COLO668 (cell line): ENCODE measurements around the gene ABI3BP.
A peak's percentile ranks its signal among the peaks of the same experiment; 100 is the strongest.

Experiments used
- DNase-seq: peaks from one replicate; lab custom pipeline; 2025; ENCODE audit not compliant: unreplicated experiment; lab: John Stamatoyannopoulos, UW

The ABI3BP gene

DNA sequence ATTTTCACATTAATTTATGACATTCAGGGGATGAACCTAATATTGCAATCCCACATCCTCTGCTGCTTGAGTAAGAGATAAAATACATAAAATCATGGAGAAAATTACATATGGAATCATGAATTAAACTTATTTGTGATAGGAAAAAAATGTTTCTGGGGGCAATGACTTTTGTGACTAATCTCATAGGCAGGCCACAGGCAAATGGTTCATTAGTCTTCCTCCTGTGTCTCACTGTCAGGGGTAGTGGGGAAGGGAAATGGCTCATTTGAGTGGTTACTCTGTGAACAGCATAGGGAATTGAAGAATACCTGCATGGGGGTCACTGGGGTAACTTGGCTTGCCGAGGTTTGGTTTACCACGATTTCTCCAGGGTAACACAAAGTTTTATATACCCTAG lies 211.9 kb downstream of the ABI3BP start:
- no peak for DNase-seq

DNA sequence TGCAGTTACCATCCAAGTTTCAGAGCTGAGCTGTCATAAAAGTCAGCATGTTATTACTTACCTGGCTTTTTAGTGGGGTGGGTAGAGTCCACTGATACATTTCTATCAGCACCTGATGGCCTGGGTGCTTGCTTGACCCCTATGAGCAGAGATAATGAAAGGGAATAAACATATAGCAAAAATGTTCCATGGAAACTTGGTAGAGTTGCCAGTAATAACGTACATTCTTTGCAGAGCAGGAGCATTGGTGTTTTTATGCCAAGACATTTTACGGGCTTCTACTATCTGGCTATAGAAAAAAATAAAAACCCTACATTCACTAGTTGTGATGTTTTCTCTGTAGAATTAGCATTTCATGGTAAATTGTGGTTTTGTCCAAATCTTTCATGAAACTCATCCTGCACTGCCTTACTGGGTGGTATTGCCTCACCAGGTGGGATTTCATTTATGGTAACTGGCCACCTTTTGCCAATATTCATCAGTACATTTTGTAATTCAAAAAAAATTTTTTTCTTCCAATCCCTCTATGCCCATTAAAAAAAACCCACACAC lies 213.1 kb downstream of the ABI3BP start:
- no peak for DNase-seq

DNA sequence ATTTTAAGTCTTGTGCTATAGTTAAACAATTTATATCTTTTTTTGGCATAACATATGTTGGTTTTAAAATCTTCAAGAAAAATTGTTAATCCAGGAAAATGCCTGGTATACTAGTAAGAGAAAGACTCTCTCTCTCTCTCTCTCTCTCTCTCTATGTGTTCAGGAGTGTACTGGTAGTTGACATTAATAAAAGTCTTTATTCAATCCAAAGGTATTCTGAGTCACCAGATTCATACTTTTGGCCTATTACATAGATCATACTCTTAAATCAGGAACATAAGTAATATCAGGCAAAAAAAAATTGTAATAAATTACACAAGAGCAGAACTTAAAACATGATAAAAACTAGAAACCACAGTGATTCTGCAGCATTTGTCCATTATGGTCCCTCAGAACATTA lies 213.7 kb downstream of the ABI3BP start:
- DNase-seq = no peak

DNA sequence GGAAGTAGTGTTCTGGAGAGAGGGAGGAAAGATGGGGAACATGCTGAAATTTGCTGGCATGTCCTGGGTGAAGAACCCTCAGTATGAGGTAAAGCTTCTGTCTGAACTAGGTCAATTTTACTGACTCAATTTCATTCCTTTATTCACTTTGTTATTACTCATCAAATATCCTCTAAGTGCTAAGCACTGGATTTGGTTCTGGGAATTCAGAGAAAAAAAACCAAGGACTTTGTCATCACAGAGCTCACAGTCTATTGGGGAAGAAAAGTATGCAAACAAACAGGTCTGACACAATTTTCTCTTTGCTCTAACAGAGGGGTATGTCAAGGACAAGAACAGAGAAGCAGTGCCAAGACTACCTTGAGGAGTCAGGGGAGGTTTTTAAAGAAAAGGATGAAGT lies 215.9 kb downstream of the ABI3BP start:
- no peak for DNase-seq

DNA sequence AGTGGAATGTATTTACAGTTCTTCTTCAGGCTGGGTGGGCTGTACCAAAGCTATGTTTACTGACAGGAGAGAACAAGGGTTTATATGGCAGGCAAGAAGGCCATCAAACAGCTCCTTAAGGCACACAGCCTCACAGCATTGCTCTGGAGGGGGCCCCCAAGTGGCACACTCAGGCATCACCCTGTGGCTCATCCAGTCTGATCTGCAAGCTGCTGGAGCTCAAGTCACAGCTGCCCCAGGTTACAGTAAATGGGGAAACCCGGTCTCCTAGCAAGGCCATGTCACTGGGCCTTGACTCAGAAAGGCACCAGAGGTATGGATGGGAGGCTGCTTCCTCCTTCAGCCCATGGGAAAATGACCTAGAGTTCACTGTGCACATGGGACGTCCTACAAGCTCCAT lies 216.5 kb downstream of the ABI3BP start:
- no peak for DNase-seq

DNA sequence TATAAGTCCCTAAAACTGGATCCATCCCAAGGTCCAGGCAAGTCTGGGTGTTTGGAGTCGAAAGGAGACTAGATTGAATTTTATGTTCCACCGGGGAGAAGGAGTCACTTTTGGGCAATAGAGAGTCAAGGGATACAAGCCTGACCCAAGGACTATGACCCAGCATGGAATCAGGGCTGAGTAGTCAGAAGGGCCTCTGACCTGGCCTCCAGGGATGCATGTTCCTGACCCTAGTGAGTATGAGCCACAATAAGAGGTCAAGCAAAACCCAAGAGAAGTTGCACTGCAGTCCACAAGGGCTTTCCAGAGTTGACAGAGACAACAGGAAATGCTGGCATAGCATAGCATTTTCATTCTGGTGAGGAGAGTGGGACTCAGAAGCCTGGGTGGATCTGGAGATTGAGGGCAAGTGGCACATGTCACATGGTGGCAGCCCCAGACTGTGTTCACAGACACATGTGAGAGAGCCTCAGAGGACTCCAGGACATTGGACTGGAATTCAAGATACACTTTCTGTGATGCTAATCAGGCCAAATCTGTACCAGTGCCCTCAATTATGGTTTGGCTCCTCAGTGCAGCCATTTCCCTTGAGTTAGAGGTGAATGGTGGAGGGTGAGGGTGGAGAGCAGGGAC lies 217.0 kb downstream of the ABI3BP start:
- DNase-seq = no peak

DNA sequence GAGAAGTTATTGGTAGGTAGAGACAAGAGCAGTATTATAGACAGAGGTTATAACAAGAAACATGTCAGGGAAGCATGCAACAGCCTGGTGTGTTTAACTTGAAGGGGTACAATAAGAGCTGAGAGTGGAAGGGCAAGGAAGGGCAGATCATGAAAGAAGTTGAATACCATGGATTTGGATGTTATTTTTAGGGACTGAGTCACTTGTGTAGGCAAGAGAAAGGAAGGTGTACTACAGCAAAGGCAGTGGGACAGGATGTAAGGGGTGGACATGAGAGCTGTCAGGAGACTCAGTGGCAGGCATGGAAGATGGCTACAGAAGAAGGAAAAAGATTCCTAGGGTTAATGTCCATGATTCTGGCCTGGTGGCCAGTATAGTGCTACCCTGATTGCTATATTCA lies 217.6 kb downstream of the ABI3BP start:
- no peak for DNase-seq

DNA sequence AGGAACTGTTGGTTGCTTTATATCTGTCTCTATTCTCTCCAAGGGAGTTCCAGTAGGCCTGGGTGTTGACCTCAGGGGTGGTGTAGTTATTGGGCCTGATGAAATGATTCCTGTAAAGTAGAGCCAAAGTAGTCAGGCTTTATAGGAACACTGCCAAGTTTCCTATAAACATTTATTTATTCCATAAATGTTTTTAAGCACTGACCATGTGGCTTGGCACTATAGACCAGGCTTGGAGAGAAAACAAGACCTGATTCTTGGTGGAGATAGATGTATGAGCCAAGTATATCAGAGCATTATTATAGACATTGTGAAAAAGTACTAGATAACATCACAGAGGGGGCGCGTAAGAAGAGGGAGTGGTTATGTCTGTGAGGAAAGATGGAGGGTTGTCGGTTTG lies 218.0 kb downstream of the ABI3BP start:
- DNase-seq = no peak

DNA sequence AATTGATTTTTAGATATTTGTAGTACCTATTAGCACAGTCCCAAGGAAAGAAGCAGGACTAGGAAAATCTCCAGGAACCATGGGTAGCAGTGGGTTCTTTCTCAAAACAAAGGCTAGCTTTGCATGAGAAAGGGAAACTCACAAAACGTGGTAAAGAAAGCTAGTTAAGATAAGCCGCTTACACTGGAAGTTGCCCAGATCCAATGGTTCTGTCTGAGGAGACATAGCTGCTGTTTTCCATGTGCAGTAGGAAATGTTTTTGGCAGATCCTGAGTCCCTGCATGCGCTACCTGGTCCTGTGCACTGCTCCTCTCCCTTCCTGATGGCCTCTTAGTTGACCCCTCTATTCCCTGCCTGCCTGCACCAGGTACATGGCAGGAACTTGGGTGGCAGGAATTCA lies 223.5 kb downstream of the ABI3BP start:
- no peak for DNase-seq

DNA sequence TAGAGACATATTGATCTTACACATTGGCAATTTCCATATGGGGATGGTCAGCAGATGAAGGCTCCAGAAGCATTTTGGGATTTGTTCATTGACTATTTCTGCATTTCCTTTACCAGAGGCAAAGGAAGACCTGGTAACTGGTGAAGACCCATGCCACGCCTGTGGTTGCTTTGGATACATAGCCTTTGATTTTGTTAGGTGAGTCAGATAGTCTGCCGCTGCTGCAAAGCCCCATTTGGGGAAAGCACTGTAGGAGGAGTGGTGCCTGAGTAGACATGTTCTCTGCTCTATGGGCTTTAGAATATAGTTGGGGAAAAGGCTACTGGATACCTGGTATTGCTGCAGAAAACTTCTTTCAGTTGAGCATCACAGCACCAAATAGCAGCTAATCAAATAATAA lies 227.2 kb downstream of the ABI3BP start:
- DNase-seq = no peak

DNA sequence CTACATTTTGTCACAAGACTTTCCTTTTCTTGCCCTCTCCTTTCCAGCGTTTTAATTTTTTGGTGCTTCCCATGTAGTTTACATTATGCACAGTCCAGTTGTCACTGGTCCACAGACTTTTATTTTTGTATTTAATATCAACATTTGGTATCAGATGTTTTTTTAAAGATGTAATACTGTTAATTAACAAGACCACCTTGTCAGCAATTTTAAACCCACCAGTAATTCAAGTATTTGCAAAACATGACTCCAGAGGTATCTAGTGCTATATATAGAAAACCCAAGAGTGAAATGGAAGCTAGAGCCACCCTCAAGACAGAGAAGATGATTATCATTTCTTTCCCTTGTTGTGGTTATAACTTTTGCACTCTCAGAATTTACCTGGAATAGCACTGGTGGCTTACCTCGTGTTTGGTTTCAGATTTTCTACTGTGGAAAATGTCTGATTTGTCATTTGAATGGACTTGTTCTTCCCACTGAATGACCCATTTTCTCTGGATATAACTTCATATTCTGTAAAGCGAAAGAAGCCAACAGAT lies 227.7 kb downstream of the ABI3BP start:
- no peak for DNase-seq

DNA sequence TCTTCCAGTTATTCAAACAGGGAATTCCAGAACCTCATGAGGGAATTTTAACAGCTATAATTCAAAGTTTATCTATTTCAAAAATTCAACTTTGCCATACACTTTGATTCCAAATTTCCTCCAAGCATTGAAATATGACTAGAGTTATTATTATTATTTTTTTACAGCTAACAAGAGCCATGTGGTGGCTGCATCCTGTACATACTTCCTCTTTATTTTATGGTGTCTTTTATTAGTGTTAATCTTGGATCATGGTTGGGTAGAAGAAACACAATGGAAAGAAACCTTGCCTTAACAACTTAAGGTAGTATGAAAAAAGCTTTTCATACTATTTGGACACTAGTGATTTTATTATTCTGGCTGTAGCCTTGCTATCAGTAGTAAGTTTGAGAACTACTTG lies 231.3 kb downstream of the ABI3BP start:
- no peak for DNase-seq

DNA sequence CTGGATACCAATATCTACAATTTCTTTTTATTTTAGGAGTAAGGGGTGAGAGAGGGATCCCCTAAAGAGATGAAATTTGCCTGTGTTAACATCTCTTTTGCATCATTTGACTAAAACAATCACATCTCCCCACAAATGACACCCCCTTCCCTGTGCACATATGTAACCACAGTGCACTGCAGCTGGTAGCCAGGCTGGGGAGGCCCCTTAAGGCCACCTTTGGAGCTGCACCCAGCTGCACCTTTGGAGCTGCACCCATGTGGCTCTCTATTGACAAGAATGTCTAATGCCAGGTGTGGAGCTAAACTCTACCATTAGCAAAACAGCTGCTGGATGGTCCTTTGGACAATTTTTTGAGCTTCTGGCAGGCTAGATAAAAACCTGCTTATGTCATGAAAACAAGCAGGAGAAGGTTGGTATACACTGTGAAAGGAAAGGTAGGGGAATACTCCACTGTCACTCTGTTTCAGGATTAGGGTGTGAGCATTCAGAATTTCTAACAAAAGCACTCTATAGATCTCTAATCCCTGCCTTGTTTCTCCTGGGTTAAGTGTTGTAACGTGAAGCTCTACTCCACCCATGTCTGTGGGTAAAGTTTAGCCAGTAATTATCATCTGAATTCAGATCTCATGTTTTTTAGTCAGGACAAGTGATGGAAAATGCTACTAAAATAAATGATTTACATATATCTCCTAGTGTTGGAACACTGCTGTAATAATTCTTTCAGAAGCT lies 231.8 kb downstream of the ABI3BP start:
- peak; percentile 22 for DNase-seq

DNA sequence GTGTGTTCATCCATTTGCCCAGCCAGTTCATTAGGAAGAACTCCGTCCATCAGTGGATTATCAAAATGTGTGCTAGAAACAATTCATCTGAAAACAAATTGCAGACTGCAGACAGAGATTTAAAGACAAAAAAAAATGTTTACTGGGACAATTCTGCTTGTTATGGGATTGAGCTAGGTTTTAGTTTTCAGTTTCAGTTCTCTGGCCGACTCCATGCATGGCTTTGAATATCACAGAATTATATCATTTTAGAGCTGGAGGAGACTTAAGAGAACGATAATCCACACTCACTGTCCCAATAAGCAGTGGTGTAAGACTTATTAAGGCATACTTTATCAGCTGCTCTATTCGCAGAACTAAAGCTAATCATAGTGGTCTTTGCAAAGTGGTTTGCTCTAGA lies 232.8 kb downstream of the ABI3BP start:
- no peak for DNase-seq

DNA sequence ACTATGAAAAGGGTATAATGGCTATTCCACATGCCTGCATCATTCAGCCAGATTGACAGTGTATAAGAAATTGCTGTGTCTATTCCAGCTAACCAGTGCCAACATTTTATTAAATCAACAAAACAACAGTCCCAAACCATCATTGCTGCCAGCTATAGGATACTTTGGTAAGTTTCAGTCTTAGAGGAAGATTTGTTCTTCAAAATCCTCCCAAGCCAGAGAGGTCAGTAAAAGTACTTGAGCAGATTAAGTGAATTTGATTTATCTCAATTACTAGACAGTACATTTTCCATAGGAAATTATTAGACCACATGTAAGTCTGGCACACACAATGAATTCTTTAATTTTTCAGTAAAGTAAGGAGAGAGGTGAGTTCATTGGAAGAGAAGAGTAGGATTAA lies 233.3 kb downstream of the ABI3BP start:
- DNase-seq = no peak

DNA sequence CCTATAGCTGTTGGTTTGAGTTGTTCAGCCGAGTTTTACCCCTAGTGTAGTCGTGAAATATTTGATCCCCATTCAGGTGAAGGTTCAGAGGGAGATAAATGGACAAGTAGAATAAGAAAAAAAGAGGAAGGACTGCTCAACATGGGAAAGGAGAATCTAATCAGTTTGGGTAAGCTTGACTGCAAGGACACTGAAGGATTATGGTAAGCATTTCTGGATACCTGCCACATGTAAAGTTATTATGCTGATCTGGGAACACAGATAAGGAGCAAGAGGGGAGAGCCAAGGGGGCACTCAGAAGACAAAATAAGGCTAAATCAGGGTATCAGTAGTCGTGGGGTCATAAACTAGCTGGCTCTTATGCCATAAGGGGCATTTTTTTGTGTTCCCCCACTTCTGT lies 234.1 kb downstream of the ABI3BP start:
- DNase-seq = no peak

DNA sequence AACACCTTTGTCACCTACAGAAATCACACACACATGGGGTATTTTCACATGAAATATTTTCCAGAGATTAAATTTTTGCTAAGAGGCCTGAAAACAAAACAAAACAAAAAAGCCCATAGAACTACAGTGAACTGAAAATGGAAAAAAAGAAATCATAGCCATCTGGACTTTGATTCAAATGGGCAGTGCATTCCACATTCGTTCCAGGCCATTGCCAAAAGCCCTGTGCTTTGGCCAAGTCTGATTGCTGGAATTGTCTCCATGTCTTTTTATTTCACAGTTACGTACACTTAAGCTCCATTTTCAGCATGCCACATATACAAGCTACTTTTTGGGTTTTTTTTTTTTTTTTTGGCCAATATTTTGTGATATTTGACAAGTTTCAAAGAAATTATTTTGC lies 236.8 kb downstream of the ABI3BP start:
- no peak for DNase-seq

DNA sequence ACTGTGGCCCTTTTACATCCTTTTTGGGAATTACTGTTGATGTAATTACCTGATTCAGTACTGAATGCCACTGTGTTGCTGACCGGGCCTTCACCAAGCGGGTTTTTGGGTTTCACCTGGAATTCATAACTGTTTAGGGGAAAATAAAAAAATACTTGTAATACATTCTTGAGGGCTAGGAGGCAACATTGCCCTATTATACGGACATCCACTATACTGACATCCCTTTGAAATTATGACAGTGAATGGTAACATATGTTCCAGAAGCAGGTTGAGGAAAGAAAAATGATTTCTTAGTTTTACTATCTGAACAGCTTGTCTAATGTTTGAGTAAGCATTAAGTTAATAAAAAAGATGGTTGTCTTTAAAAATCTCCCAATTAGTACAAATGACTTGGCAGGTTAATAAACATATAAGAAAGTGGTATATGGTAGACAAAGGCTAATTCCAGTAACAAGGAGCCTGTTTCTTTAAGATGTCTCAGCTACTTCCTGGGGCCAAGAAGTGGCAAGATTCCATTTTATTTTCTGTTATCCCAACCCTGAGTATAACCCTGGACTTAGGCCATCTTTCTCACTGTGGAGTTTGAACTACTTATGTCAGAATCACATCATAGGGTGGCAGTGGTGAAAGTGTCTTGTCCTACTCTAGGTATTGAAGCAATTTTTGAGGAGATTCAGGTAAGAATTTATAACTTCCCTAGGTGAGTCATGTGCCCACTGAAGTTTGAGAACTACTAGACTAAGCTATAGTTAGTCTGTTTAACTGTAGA lies 238.5 kb downstream of the ABI3BP start:
- DNase-seq = no peak

DNA sequence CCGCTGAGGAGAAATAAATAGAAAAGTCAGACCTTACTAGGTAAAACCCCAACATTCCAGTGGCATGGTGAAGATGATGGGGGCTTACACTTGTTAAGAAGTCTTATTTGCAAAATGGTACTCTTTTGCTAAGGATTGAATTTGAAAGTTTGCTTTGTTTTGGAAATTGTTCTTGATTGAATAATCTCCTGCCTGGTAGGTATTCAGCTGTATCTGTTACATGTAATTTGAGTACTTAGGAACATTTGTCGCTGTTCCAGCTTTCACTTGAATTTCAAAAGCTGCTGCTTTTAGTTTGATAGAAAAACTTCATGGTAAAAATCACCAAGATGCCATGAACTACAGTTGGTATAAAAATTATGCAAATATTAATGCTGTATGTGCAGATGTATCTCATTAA lies 239.4 kb downstream of the ABI3BP start:
- no peak for DNase-seq

DNA sequence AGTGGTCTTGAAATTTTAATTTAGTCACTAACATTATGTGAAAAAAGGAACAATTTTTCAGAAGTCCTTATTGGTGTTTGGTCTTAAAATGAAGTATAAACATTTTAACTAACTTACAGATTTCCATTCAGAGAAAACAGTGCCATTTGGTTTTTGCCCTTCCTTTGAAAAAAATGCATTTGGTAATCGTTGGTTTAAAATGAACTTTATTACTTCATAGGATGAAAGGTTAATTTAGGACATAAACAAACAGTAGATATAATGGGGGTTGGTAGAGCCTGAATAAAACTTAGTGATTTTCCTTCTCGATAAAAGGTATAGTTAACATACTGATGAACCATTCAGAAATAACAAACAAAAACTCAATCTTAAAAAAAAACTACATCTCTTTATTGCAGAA lies 244.3 kb downstream of the ABI3BP start:
- DNase-seq = no peak

DNA sequence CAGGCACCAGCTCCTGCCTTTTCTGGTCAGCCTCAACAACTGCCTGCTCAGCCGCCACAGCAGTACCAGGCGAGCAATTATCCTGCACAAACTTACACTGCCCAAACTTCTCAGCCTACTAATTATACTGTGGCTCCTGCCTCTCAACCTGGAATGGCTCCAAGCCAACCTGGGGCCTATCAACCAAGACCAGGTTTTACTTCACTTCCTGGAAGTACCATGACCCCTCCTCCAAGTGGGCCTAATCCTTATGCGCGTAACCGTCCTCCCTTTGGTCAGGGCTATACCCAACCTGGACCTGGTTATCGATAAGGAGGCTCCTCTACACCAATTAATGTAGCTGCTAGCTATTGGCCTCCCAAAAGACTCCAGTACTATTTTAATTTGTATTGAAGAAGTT lies 245.0 kb downstream of the ABI3BP start:
- DNase-seq = no peak

DNA sequence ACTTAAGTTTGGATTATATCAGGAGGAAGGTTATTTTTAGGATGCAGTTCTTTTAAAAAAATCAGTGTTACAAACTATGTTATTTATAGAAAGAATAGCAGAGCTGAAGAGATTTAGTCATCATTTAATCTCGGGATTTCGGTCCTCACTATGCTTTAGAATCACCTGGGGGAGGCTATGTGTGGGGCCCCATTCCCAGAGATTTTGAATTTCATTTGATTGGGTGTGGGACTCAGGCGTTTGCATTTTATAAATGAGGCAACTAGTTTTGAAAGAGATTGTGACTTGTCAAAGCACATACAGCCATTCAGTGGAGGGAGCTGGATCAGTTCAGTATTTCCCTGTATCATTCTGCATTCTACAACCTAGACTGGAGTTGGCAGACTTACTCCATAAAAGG lies 247.1 kb downstream of the ABI3BP start:
- no peak for DNase-seq
